Brain microvascular endothelial cell (primary cell): Measurements from ENCODE around the gene SAP30BP.

Experiments used
- DNase-seq: peaks from one replicate; pipeline ENCODE4 v3.0.0-alpha.2; 2020
- H3K27ac ChIP-seq: fragments of 250-450 bp; sonication (Bioruptor Pico); 2 replicates; pipeline ENCODE4 v1.5.1; 2020; ENCODE audit warnings: mild to moderate bottlenecking, moderate library complexity
- H3K27me3 ChIP-seq: fragments of 250-450 bp; sonication (Bioruptor Pico); replicated peaks from 2 replicates; pipeline ENCODE4 v1.5.1; 2020; ENCODE audit warnings: mild to moderate bottlenecking
- H3K36me3 ChIP-seq: fragments of 250-450 bp; sonication (Bioruptor Pico); replicated peaks from 2 replicates; pipeline ENCODE4 v1.5.1; 2020; ENCODE audit warnings: mild to moderate bottlenecking
- H3K4me3 ChIP-seq: 2 replicates; pipeline ENCODE4 v1.5.1; 2011; ENCODE audit warnings: low read depth, mild to moderate bottlenecking, control low read depth, low read length, moderate library complexity
- CTCF ChIP-seq: IDR thresholded peaks from 2 replicates; pipeline ENCODE4 v1.5.1; 2011; ENCODE audit warnings: low read depth, mild to moderate bottlenecking, moderate library complexity, low read length, control low read depth, inconsistent platforms; ENCODE audit errors: missing control alignments
- in situ Hi-C: cut with HindIII; loops from 2 replicates; pipeline ENCODE4 v1.10.0; 2017; ENCODE audit warnings: low sequenced_read_pairs, low pct_ligation_motif_present

The SAP30BP gene

GRCh38 chr17:75684924-75685323 lies 17.8 kb downstream of the SAP30BP start:
- H3K4me3 ChIP-seq: no peak overlapping the region
- no peaks in the 10 kb centered on the region for H3K27me3 ChIP-seq
- TF ChIP-seq CTCF: no peak
- H3K36me3 ChIP-seq: peaks cover 8% of the 10 kb centered on the region
- in situ Hi-C loops: no loop called here
- H3K27ac ChIP-seq: peak overlapping the region; percentile 38
- DNase-seq: no peak

- in situ Hi-C loops: no loop called here
Observed at GRCh38 chr17:75685499-75685898, 18.4 kb downstream of the SAP30BP start.

GRCh38 chr17:75688209-75688825 lies 21.2 kb downstream of the SAP30BP start:
- TF ChIP-seq CTCF: no peak
- no peaks in the 10 kb centered on the region for H3K27me3 ChIP-seq
- H3K27ac ChIP-seq: no peak overlapping the region
- in situ Hi-C loops: no loop called here
- no peak for DNase-seq
- peaks cover 7% of the 10 kb centered on the region for H3K36me3 ChIP-seq
- H3K4me3 ChIP-seq: no peak overlapping the region

More at GRCh38 chr17:75685499-75685898, 18.4 kb downstream of the SAP30BP start:
- Histone ChIP-seq H3K27me3 (no peaks in the 10 kb centered on the region), H3K4me3 (no peak overlapping the region), H3K27ac (peak overlapping the region; percentile 38), H3K36me3 (peaks cover 7% of the 10 kb centered on the region)
- TF ChIP-seq CTCF: no peak
- DNase-seq: no peak

GRCh38 chr17:75689441-75689873 lies 22.3 kb downstream of the SAP30BP start:
- in situ Hi-C loops: no loop called here
- TF ChIP-seq CTCF: no peak
- no peaks in the 10 kb centered on the region for H3K27me3 ChIP-seq
- H3K4me3 ChIP-seq: no peak overlapping the region
- H3K36me3 ChIP-seq: peaks cover 10% of the 10 kb centered on the region
- DNase-seq: no peak
- H3K27ac ChIP-seq: no peak overlapping the region

- no peak for DNase-seq
- peak overlapping the region; percentile 11 for H3K27ac ChIP-seq
- no peaks in the 10 kb centered on the region for H3K27me3 ChIP-seq
- no peak for TF ChIP-seq CTCF
- H3K4me3 ChIP-seq: no peak overlapping the region
- in situ Hi-C loops: no loop called here
- peaks cover 15% of the 10 kb centered on the region for H3K36me3 ChIP-seq
Observed at GRCh38 chr17:75691371-75691791, 24.2 kb downstream of the SAP30BP start.
